ENCODE results near the gene EPHA3. TPM values are rescaled to one million over a fixed set of nuclear protein-coding genes. Genes with fewer than 3 reads are reported as not detected.

EPHA3 gene
- total and polyA plus RNA-seq, 2 donors (not counting 3 experiments of a cell fraction or from before 2014, with no cell fraction given): not detected

GRCh38 chr3:89494734-89495133 lies 387.3 kb downstream of the EPHA3 start:
- Histone ChIP-seq H3K9me3 (replicated peaks; ENCODE audit: control insufficient read depth, insufficient read depth, low read length) (no peaks in the 10 kb centered on the region), H3K9ac (replicated peaks; ENCODE audit: extremely low read depth, insufficient read depth, low read length) (no peak overlapping the region), H3K4me3 (replicated peaks in 1 of 3; ENCODE audit: insufficient read depth in 1 of 3, low read depth in 1 of 3, low read length in 3 of 3) (no peak overlapping the region), H3K4me2 (ENCODE audit: insufficient read depth, low read length) (no peak overlapping the region), H3K36me3 (ENCODE audit: control insufficient read depth in 2 of 2, extremely low read depth in 1 of 2, insufficient read depth in 2 of 2, low read length in 2 of 2) (no peaks in the 10 kb centered on the region), H2AFZ (ENCODE audit: low read depth, low read length) (no peak overlapping the region), H4K20me1 (replicated peaks; ENCODE audit: control insufficient read depth, extremely low read depth, insufficient read depth, low read length) (no peaks in the 10 kb centered on the region), H3K9me1 (replicated peaks; ENCODE audit: control insufficient read depth, extremely low read depth, insufficient read depth, low read length) (no peaks in the 10 kb centered on the region), H3K27me3 (ENCODE audit: control insufficient read depth in 2 of 2, insufficient read depth in 2 of 2, low read length in 2 of 2) (no peaks in the 10 kb centered on the region), H3K4me1 (ENCODE audit: control insufficient read depth, extremely low read depth, insufficient read depth, low read length) (no peaks in the 10 kb centered on the region), H3K79me2 (ENCODE audit: control insufficient read depth, insufficient read depth, low read length) (no peaks in the 10 kb centered on the region), H3K27ac (ENCODE audit: insufficient read depth, low read depth, low read length) (no peak overlapping the region)
- no peak for TF ChIP-seq POLR2AphosphoS5 (IDR thresholded peaks at IDR 0.05; ENCODE audit: insufficient read depth, low read depth, low read length)
- no peak for TF ChIP-seq FOS (IDR thresholded peaks at IDR 0.05; ENCODE audit: borderline replicate concordance, insufficient read depth, low read length)
- TF ChIP-seq MAX (IDR thresholded peaks at IDR 0.05; ENCODE audit: insufficient read depth, insufficient read length): no peak
- TF ChIP-seq JUN (IDR thresholded peaks at IDR 0.05; ENCODE audit: borderline replicate concordance, insufficient read depth, insufficient read length, low read depth): no peak
- TF ChIP-seq, protein P1, sequence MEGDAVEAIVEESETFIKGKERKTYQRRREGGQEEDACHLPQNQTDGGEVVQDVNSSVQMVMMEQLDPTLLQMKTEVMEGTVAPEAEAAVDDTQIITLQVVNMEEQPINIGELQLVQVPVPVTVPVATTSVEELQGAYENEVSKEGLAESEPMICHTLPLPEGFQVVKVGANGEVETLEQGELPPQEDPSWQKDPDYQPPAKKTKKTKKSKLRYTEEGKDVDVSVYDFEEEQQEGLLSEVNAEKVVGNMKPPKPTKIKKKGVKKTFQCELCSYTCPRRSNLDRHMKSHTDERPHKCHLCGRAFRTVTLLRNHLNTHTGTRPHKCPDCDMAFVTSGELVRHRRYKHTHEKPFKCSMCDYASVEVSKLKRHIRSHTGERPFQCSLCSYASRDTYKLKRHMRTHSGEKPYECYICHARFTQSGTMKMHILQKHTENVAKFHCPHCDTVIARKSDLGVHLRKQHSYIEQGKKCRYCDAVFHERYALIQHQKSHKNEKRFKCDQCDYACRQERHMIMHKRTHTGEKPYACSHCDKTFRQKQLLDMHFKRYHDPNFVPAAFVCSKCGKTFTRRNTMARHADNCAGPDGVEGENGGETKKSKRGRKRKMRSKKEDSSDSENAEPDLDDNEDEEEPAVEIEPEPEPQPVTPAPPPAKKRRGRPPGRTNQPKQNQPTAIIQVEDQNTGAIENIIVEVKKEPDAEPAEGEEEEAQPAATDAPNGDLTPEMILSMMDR (IDR thresholded peaks at IDR 0.05; ENCODE audit: extremely low read depth in 1 of 2, insufficient read depth in 1 of 2, low read depth in 1 of 2, low read length in 2 of 2): no peak
- TF ChIP-seq POLR2A (IDR thresholded peaks at IDR 0.05; ENCODE audit: low read depth, low read length): no peak
- TF ChIP-seq EZH2 (IDR thresholded peaks at IDR 0.05; ENCODE audit: borderline replicate concordance, low read depth, low read length, severe bottlenecking): no peak
- TF ChIP-seq MYC (IDR thresholded peaks at IDR 0.05; ENCODE audit: low read depth, low read length): no peak
- no peak for TF ChIP-seq GATA2 (IDR thresholded peaks at IDR 0.05; ENCODE audit: insufficient read depth, insufficient read length, low read depth, low read length)
- DNase-seq (ENCODE audit: low read depth, low spot score): no peak
- POLR2A ChIA-PET: no interaction called here
- CTCF ChIA-PET: no interaction called here
- dilution Hi-C loops (cut with MboI; ENCODE audit: extremely low pct_ligation_motif_present, low sequenced_read_pairs) (no loop called here), intact Hi-C loops (cut with micrococcal nuclease) (no loop called here)
- no peak for FAIRE-seq
- no TSS peak for BruUV-seq (replicated peaks)
